GM23248 (cell line): ENCODE data around the gene CREB3. TPM values are rescaled to one million over a fixed set of nuclear protein-coding genes. Genes with fewer than 3 reads are reported as not detected.

Experiments
- DNase-seq: peaks from one replicate; pipeline ENCODE4 v3.0.0-alpha.2; 2015
- H2AFZ ChIP-seq: fragments of 200-600 bp; sonication (generic); 2 replicates; pipeline ENCODE4 v1.6.1; 2016; ENCODE audit warnings: antibody characterized with exemption
- H3F3A ChIP-seq: fragments of 200-600 bp; sonication (generic); 2 replicates; pipeline ENCODE4 v1.6.1; 2016; ENCODE audit warnings: mild to moderate bottlenecking, antibody characterized with exemption, mixed run types; ENCODE audit not compliant: insufficient read depth
- H3K27ac ChIP-seq: fragments of 200-600 bp; sonication (generic); 2 replicates; pipeline ENCODE4 v1.5.1; 2016; ENCODE audit warnings: mild to moderate bottlenecking
- H3K27me3 ChIP-seq: fragments of 200-600 bp; sonication (generic); replicated peaks from 2 replicates; pipeline ENCODE4 v1.6.1; 2016; ENCODE audit warnings: mild to moderate bottlenecking; ENCODE audit not compliant: insufficient read depth
- H3K36me3 ChIP-seq: fragments of 200-600 bp; sonication (generic); 2 replicates; pipeline ENCODE4 v1.6.1; 2016; ENCODE audit warnings: low read depth, mild to moderate bottlenecking
- H3K4me1 ChIP-seq: fragments of 200-600 bp; sonication (generic); 2 replicates; pipeline ENCODE4 v1.6.1; 2016; ENCODE audit warnings: mild to moderate bottlenecking; ENCODE audit not compliant: insufficient read depth
- H3K4me2 ChIP-seq: fragments of 200-600 bp; sonication (generic); one replicate; pipeline ENCODE4 v1.6.1; 2016; ENCODE audit warnings: mild to moderate bottlenecking; ENCODE audit not compliant: unreplicated experiment
- H3K4me3 ChIP-seq: fragments of 200-600 bp; sonication (generic); 2 replicates; pipeline ENCODE4 v1.5.1; 2016; ENCODE audit warnings: mild to moderate bottlenecking
- H3K79me2 ChIP-seq: fragments of 200-600 bp; sonication (generic); 2 replicates; pipeline ENCODE4 v1.6.1; 2016; ENCODE audit warnings: mild to moderate bottlenecking; ENCODE audit not compliant: insufficient read depth
- H3K9ac ChIP-seq: fragments of 200-600 bp; sonication (generic); 2 replicates; pipeline ENCODE4 v1.6.1; 2016; ENCODE audit warnings: mild to moderate bottlenecking
- H3K9me2 ChIP-seq: fragments of 200-600 bp; sonication (generic); 2 replicates; pipeline ENCODE4 v1.6.1; 2016; ENCODE audit warnings: mixed run types, mild to moderate bottlenecking, moderate library complexity; ENCODE audit not compliant: insufficient read depth
- H3K9me3 ChIP-seq: fragments of 200-600 bp; sonication (generic); one replicate; pipeline ENCODE4 v1.6.1; 2017; ENCODE audit warnings: low read depth
- H4K20me1 ChIP-seq: fragments of 200-600 bp; sonication (generic); 2 replicates; pipeline ENCODE4 v1.6.0; 2016; ENCODE audit not compliant: insufficient read depth
- EZH2 ChIP-seq: fragments of 200-600 bp; sonication (generic); IDR thresholded peaks from 2 replicates; pipeline ENCODE4 v1.6.1; 2018; ENCODE audit warnings: antibody characterized with exemption, mild to moderate bottlenecking; ENCODE audit not compliant: insufficient read depth, poor library complexity, severe bottlenecking
- EZH2phosphoT487 ChIP-seq: fragments of 200-600 bp; sonication (generic); IDR thresholded peaks from 2 replicates; pipeline ENCODE4 v1.6.1; 2018; ENCODE audit warnings: antibody characterized with exemption, moderate library complexity, mild to moderate bottlenecking, low read depth; ENCODE audit not compliant: insufficient read depth
- WGBS, 2 experiments: methylation state at CpG; one replicate each; pipeline ENCODE4 v1.1.6; 2015 to 2017; ENCODE audit warnings: low lambda C conversion rate in 2 of 2, low coverage in 1 of 2; ENCODE audit errors: missing lambda C conversion rate in 2 of 2; 5-methylcytosine and 5-hydroxymethylcytosine counted together
- in situ Hi-C: fragments of 300-500 bp; cut with MboI; formaldehyde crosslinking; loops from 2 replicates; pipeline ENCODE4 v1.15.0; 2020
- microRNA-seq: library from miRNA; unstranded; fragments of <30 nt; microRNA quantifications from one replicate; pipeline ENCODE4, GENCODE V29; 2016; ENCODE audit warnings: borderline number of aligned reads
- polyA plus RNA-seq: library from polyadenylated mRNA; unstranded; fragments of >200 nt; fragmentation: Nextera tagmentation; extraction: Ambion mirVana; gene quantifications from 2 replicates; pipeline ENCODE4 v1.2.1, GENCODE V29; 2016
- small RNA-seq: library from RNA; depleted of rRNA; stranded (forward); fragments of <200 nt; gene quantifications from one replicate; pipeline ENCODE3, GENCODE V24; 2014; ENCODE audit warnings: low read depth, low replicate concordance
- total RNA-seq: library from RNA; depleted of rRNA; stranded (reverse); fragments of >200 nt; shearing (Covaris generic); gene quantifications from 2 replicates; pipeline ENCODE4 v1.2.3, GENCODE V29; 2014; rRNA removed

CREB3 gene
- total and polyA plus RNA-seq, 2 experiments from 2014 or later, result 101 to 113 TPM

- Histone ChIP-seq H3K4me3 (no peak overlapping the region), H4K20me1 (no peaks in the 10 kb centered on the region), H3F3A (peaks cover 7% of the 10 kb centered on the region; the same call in 1 of the 2 replicates), H3K4me2 (no peak overlapping the region), H3K4me1 (peaks cover 7% of the 10 kb centered on the region), H3K27ac (no peak overlapping the region), H2AFZ (no peak overlapping the region), H3K27me3 (peaks cover 21% of the 10 kb centered on the region), H3K9ac (no peak overlapping the region), H3K9me3 (no peaks in the 10 kb centered on the region), H3K9me2 (no peaks in the 10 kb centered on the region), H3K36me3 (no peaks in the 10 kb centered on the region), H3K79me2 (no peaks in the 10 kb centered on the region)
- no peak for DNase-seq
- in situ Hi-C loops, result no loop called here
- TF ChIP-seq EZH2phosphoT487, result no peak
- no peak for TF ChIP-seq EZH2
- 77 to 79% methylated on average over 7 of the region's 7 CpGs for WGBS, 2 experiments
These were observed 42.6 kb downstream of the CREB3 start for GRCh38 chr9:35774907-35775635.

GRCh38 chr9:35776018-35776417 is 43.6 kb downstream of the CREB3 start:
- 82 to 94% methylated on average over 4 of the region's 4 CpGs for WGBS, 2 experiments
- no peaks in the 10 kb centered on the region for H3K9me3 ChIP-seq
- H3K4me2 ChIP-seq, result no peak overlapping the region
- in situ Hi-C loops, result no loop called here
- no peak for DNase-seq
- H3K79me2 ChIP-seq, result no peaks in the 10 kb centered on the region
- no peaks in the 10 kb centered on the region for H3K36me3 ChIP-seq
- no peak overlapping the region for H2AFZ ChIP-seq
- no peaks in the 10 kb centered on the region for H4K20me1 ChIP-seq
- H3K9ac ChIP-seq, result no peak overlapping the region
- H3F3A ChIP-seq, result peaks cover 7% of the 10 kb centered on the region; the same call in 1 of the 2 replicates
- H3K4me1 ChIP-seq, result peaks cover 7% of the 10 kb centered on the region
- H3K4me3 ChIP-seq, result no peak overlapping the region
- H3K27me3 ChIP-seq, result peaks cover 27% of the 10 kb centered on the region
- H3K27ac ChIP-seq, result no peak overlapping the region
- no peak for TF ChIP-seq EZH2
- TF ChIP-seq EZH2phosphoT487, result no peak
- H3K9me2 ChIP-seq, result no peaks in the 10 kb centered on the region

GRCh38 chr9:35778496-35778895 is 46.0 kb downstream of the CREB3 start:
- no peak overlapping the region for H2AFZ ChIP-seq
- no peaks in the 10 kb centered on the region for H3K9me3 ChIP-seq
- no peaks in the 10 kb centered on the region for H3F3A ChIP-seq
- H4K20me1 ChIP-seq, result no peaks in the 10 kb centered on the region
- no peaks in the 10 kb centered on the region for H3K36me3 ChIP-seq
- no peaks in the 10 kb centered on the region for H3K79me2 ChIP-seq
- no peaks in the 10 kb centered on the region for H3K9me2 ChIP-seq
- H3K27me3 ChIP-seq, result peaks cover 27% of the 10 kb centered on the region
- DNase-seq, result no peak
- no peak overlapping the region for H3K27ac ChIP-seq
- WGBS, 2 experiments, result 64 to 68% methylated on average over 3 of the region's 3 CpGs
- H3K4me2 ChIP-seq, result no peak overlapping the region
- H3K4me1 ChIP-seq, result no peaks in the 10 kb centered on the region
- no peak overlapping the region for H3K4me3 ChIP-seq
- TF ChIP-seq EZH2phosphoT487, result no peak
- TF ChIP-seq EZH2, result no peak
- in situ Hi-C loops, result no loop called here
- no peak overlapping the region for H3K9ac ChIP-seq

- Histone ChIP-seq H3K9me2 (no peaks in the 10 kb centered on the region), H3K4me2 (no peak overlapping the region), H3K4me3 (no peak overlapping the region), H3K79me2 (no peaks in the 10 kb centered on the region), H3K27me3 (peaks cover 27% of the 10 kb centered on the region), H3K27ac (no peak overlapping the region), H3K36me3 (no peaks in the 10 kb centered on the region), H3K4me1 (no peaks in the 10 kb centered on the region), H4K20me1 (no peaks in the 10 kb centered on the region), H3F3A (no peaks in the 10 kb centered on the region), H3K9me3 (no peaks in the 10 kb centered on the region), H2AFZ (no peak overlapping the region), H3K9ac (no peak overlapping the region)
- DNase-seq, result no peak
- 66 to 75% methylated on average over 2 of the region's 2 CpGs for WGBS, 2 experiments
- TF ChIP-seq EZH2phosphoT487 (no peak), EZH2 (no peak)
- in situ Hi-C loops, result loop anchor here (10.0 kb wide), 1 partner anchor 104 kb away; no protein-coding TSS in a partner anchor
These were observed 48.6 kb downstream of the CREB3 start for GRCh38 chr9:35781066-35781465.

GRCh38 chr9:35783418-35783817 is 51.0 kb downstream of the CREB3 start:
- H4K20me1 ChIP-seq, result no peaks in the 10 kb centered on the region
- in situ Hi-C loops, result loop anchor here (10.0 kb wide), 1 partner anchor 101 kb away; no protein-coding TSS in a partner anchor
- no peaks in the 10 kb centered on the region for H3K9me3 ChIP-seq

More at GRCh38 chr9:35783418-35783817, 51.0 kb downstream of the CREB3 start:
- H3K4me2 ChIP-seq, result no peak overlapping the region
- no peaks in the 10 kb centered on the region for H3K4me1 ChIP-seq
- H2AFZ ChIP-seq, result no peak overlapping the region
- H3K27ac ChIP-seq, result no peak overlapping the region
- no peaks in the 10 kb centered on the region for H3K9me2 ChIP-seq
- no peak overlapping the region for H3K9ac ChIP-seq
- no peak for TF ChIP-seq EZH2
- no peak for TF ChIP-seq EZH2phosphoT487
- H3K79me2 ChIP-seq, result no peaks in the 10 kb centered on the region
- no peak for DNase-seq
- no peaks in the 10 kb centered on the region for H3K36me3 ChIP-seq
- peaks cover 25% of the 10 kb centered on the region for H3K27me3 ChIP-seq
- no peaks in the 10 kb centered on the region for H3F3A ChIP-seq
- H3K4me3 ChIP-seq, result no peak overlapping the region

Small RNA genes lying within 50 kb of the gene (microRNA-seq; reads per million reads assigned to microRNA genes)
- gene MIR6852, result 3.6 reads per million
- gene MIR6853, result not detected

Small RNA genes lying within 50 kb of the gene (small RNA-seq; reads per million reads assigned to genes)
- gene MIR6853, result not detected

Other genes with a start within 250 kb of the CREB3 start
- gene RUSC2, start 242.6 kb upstream of the CREB3 start, total RNA-seq, result 74.0 and 78.4 TPM in 2 replicates
- gene RUSC2, start 242.6 kb upstream of the CREB3 start, polyA plus RNA-seq, result 31.7 and 34.0 TPM in 2 replicates
- gene TESK1, start 127.4 kb upstream of the CREB3 start, total RNA-seq, result 21.6 and 33.0 TPM in 2 replicates
- 14.1 and 14.9 TPM in 2 replicates for gene TESK1, start 127.4 kb upstream of the CREB3 start, polyA plus RNA-seq
- 3.9 TPM in 1 of 2 replicates, not detected in the other for gene CD72, start 114.3 kb upstream of the CREB3 start, total RNA-seq
- gene CD72, start 114.3 kb upstream of the CREB3 start, polyA plus RNA-seq, result 1.6 and 1.9 TPM in 2 replicates
- not detected in 2 replicates for gene SIT1, start 81.7 kb upstream of the CREB3 start, total RNA-seq
- gene SIT1, start 81.7 kb upstream of the CREB3 start, polyA plus RNA-seq, result 0.58 TPM in 1 of 2 replicates, not detected in the other
- 14,230 and 20,944 TPM in 2 replicates for gene RMRP, start 74.6 kb upstream of the CREB3 start, total RNA-seq
- not detected in 2 replicates for gene RMRP, start 74.6 kb upstream of the CREB3 start, polyA plus RNA-seq
- 20.5 and 28.6 TPM in 2 replicates for gene CCDC107, start 74.4 kb upstream of the CREB3 start, total RNA-seq
- gene CCDC107, start 74.4 kb upstream of the CREB3 start, polyA plus RNA-seq, result 52.8 and 55.7 TPM in 2 replicates
- gene ARHGEF39, start 67.5 kb upstream of the CREB3 start, total RNA-seq, result 0.13 and 2.1 TPM in 2 replicates
- 1.6 and 1.8 TPM in 2 replicates for gene ARHGEF39, start 67.5 kb upstream of the CREB3 start, polyA plus RNA-seq
- 3.4 and 4.3 TPM in 2 replicates for gene CA9, start 58.7 kb upstream of the CREB3 start, total RNA-seq
- gene CA9, start 58.7 kb upstream of the CREB3 start, polyA plus RNA-seq, result 2.3 and 2.7 TPM in 2 replicates
- gene TPM2, start 42.7 kb upstream of the CREB3 start, total RNA-seq, result 1,596 and 1,625 TPM in 2 replicates
- 3,527 and 3,584 TPM in 2 replicates for gene TPM2, start 42.7 kb upstream of the CREB3 start, polyA plus RNA-seq
- 527 and 566 TPM in 2 replicates for gene TLN1, start 471 bp upstream of the CREB3 start, total RNA-seq
- 198 and 202 TPM in 2 replicates for gene TLN1, start 471 bp upstream of the CREB3 start, polyA plus RNA-seq
- gene GBA2, start 16.6 kb downstream of the CREB3 start, total RNA-seq, result 20.3 and 30.0 TPM in 2 replicates
- 24.0 and 27.6 TPM in 2 replicates for gene GBA2, start 16.6 kb downstream of the CREB3 start, polyA plus RNA-seq
- gene RGP1, start 16.6 kb downstream of the CREB3 start, total RNA-seq, result 19.1 and 20.0 TPM in 2 replicates
- 4.7 and 4.8 TPM in 2 replicates for gene RGP1, start 16.6 kb downstream of the CREB3 start, polyA plus RNA-seq
- not detected in 2 replicates for gene MSMP, start 21.6 kb downstream of the CREB3 start, total RNA-seq
- gene MSMP, start 21.6 kb downstream of the CREB3 start, polyA plus RNA-seq, result not detected in 2 replicates
- 26.7 and 26.9 TPM in 2 replicates for gene NPR2, start 58.9 kb downstream of the CREB3 start, total RNA-seq
- 9.7 and 11.8 TPM in 2 replicates for gene NPR2, start 58.9 kb downstream of the CREB3 start, polyA plus RNA-seq
- gene SPAG8, start 79.6 kb downstream of the CREB3 start, total RNA-seq, result 0.76 and 0.97 TPM in 2 replicates
- gene SPAG8, start 79.6 kb downstream of the CREB3 start, polyA plus RNA-seq, result 1.2 and 1.3 TPM in 2 replicates
- 16.7 and 30.6 TPM in 2 replicates for gene HINT2, start 82.4 kb downstream of the CREB3 start, total RNA-seq
- 50.7 and 60.5 TPM in 2 replicates for gene HINT2, start 82.4 kb downstream of the CREB3 start, polyA plus RNA-seq
- not detected in 2 replicates for gene FAM221B, start 96.1 kb downstream of the CREB3 start, total RNA-seq
- gene FAM221B, start 96.1 kb downstream of the CREB3 start, polyA plus RNA-seq, result not detected in 2 replicates
- gene TMEM8B, start 96.6 kb downstream of the CREB3 start, total RNA-seq, result 3.7 and 3.9 TPM in 2 replicates
- gene TMEM8B, start 96.6 kb downstream of the CREB3 start, polyA plus RNA-seq, result 4.0 and 4.9 TPM in 2 replicates
- gene OR13J1, start 137.7 kb downstream of the CREB3 start, total RNA-seq, result not detected in 2 replicates
- not detected in 2 replicates for gene OR13J1, start 137.7 kb downstream of the CREB3 start, polyA plus RNA-seq
- 0.76 and 1.2 TPM in 2 replicates for gene HRCT1, start 173.5 kb downstream of the CREB3 start, total RNA-seq
- 3.4 and 3.6 TPM in 2 replicates for gene HRCT1, start 173.5 kb downstream of the CREB3 start, polyA plus RNA-seq
- gene SPAAR, start 176.8 kb downstream of the CREB3 start, total RNA-seq, result not detected in 2 replicates
- gene SPAAR, start 176.8 kb downstream of the CREB3 start, polyA plus RNA-seq, result 0.23 and 0.39 TPM in 2 replicates
- gene OR2S2, start 225.5 kb downstream of the CREB3 start, total RNA-seq, result 0.11 TPM in 1 of 2 replicates, not detected in the other
- gene OR2S2, start 225.5 kb downstream of the CREB3 start, polyA plus RNA-seq, result 0.30 and 0.67 TPM in 2 replicates